Mammary epithelial cell (primary cell): ENCODE data around the gene SORCS1.

Source experiments
- EZH2 ChIP-seq: IDR thresholded peaks from 2 replicates; pipeline ENCODE4 v1.6.1; 2012; ENCODE audit warnings: low read length, inconsistent platforms, borderline replicate concordance
- TF ChIP-seq, protein P1 (sequence below), 2 donors: IDR thresholded peaks in 1 of 2; conservative IDR thresholded peaks in 1 of 2; 2 replicates each; pipeline ENCODE4 v1.5.1; 2011 to 2012; ENCODE audit warnings: inconsistent platforms in 2 of 2, low read length in 2 of 2, mild to moderate bottlenecking in 2 of 2, control low read depth in 1 of 2, low read depth in 1 of 2; ENCODE audit not compliant: insufficient read depth in 1 of 2; ENCODE audit errors: extremely low read depth in 1 of 2

DNA sequence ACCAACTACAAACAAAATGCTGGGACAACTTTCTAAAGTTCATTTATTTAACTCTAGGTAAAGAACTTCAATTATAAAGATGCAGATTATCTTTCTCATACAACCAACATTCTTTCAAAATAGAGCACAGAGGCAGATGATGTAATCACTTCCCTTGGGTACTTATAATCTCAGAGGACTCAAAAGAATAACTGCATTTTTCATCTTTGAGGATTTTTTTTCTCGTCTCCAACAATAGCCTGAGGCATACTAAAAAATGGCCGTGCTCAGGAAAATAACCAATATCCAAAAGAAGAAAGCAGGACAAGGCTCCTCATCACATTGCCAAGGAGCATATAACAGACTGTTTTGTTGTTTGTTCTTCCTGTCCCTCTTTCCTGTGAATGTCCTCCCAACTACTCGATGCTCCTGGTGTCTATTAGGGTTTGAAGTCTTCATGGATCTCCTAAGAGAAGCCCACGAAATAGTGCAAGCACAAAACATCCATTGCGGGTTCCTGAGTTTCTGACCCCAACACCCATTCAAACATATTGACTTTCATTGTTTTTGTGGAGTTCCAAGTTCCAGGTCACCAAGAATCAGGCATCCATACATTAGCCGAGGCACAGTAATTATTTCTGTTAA is 182.9 kb downstream of the SORCS1 start:
- TF ChIP-seq, protein P1, sequence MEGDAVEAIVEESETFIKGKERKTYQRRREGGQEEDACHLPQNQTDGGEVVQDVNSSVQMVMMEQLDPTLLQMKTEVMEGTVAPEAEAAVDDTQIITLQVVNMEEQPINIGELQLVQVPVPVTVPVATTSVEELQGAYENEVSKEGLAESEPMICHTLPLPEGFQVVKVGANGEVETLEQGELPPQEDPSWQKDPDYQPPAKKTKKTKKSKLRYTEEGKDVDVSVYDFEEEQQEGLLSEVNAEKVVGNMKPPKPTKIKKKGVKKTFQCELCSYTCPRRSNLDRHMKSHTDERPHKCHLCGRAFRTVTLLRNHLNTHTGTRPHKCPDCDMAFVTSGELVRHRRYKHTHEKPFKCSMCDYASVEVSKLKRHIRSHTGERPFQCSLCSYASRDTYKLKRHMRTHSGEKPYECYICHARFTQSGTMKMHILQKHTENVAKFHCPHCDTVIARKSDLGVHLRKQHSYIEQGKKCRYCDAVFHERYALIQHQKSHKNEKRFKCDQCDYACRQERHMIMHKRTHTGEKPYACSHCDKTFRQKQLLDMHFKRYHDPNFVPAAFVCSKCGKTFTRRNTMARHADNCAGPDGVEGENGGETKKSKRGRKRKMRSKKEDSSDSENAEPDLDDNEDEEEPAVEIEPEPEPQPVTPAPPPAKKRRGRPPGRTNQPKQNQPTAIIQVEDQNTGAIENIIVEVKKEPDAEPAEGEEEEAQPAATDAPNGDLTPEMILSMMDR (conservative IDR thresholded peaks at IDR 0.05 in 1 of 2, IDR thresholded peaks at IDR 0.05 in 1 of 2; ENCODE audit: extremely low read depth in 1 of 2, insufficient read depth in 1 of 2, low read depth in 1 of 2, low read length in 2 of 2), result no peak
- no peak for TF ChIP-seq EZH2
